Activated CD8-positive, alpha-beta memory T cell treated with anti-CD3 and anti-CD28 coated beads for 24 hours (primary cell): Measurements from ENCODE around the gene SUPT6H.
A peak's percentile ranks its signal among the peaks of the same experiment; 100 is the strongest.

Experiments
- DNase-seq: peaks from one replicate; pipeline ENCODE4 v3.0.0-alpha.2; 2020

The SUPT6H gene

GRCh38 chr17:28740406-28741357, 78.7 kb downstream of the SUPT6H start:
- no peak for DNase-seq

GRCh38 chr17:28741358-28742349, 79.6 kb downstream of the SUPT6H start:
- no peak for DNase-seq

GRCh38 chr17:28743243-28744103, 81.5 kb downstream of the SUPT6H start, which contains the start of gene TRAF4:
Gene TRAF4, plus strand, starts transcription at chr17:28744011. Its CDS starts 102 bp downstream, at chr17:28744113.
- peak; percentile 92 for DNase-seq

DNA sequence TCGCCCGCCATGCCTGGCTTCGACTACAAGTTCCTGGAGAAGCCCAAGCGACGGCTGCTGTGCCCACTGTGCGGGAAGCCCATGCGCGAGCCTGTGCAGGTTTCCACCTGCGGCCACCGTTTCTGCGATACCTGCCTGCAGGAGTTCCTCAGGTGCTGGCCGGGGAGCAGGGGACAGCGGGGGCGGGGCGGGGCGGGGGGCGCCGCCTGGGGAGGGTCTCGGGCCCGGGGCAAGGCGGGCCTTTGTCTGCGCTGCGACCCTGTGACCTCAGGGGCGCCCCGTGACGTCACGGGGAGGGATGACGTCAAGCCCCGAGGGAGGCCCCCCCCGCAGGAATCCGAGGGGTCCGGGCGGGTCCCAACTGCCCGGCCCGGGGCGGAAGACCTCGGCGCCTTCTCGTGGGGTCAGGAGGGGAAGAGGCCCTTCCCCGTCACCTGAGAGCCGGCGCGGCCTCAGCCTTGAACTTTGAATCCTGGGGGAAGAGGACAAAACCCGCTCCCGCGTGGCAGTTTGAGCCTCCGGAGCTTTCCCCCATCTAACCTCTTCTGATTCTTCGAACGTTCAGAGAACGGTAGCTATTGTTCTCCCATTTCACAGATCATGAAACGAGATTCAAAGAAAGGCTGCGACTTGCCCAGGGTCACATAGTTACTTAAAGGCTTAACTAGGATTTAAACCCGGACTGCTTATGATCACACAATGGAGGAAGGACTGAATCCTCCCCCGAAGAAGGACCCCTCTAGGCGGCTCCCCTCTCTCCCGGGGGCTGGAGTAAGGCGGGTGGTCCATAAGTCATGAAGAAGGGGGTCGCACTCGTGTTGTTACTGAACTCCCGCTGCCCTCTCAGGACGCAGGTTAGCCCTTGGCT, 82.3 kb downstream of the SUPT6H start:
- peak; percentile 92 for DNase-seq

- peak; percentile 77 for DNase-seq
Observed at GRCh38 chr17:28744972-28745785, 83.2 kb downstream of the SUPT6H start.

DNA sequence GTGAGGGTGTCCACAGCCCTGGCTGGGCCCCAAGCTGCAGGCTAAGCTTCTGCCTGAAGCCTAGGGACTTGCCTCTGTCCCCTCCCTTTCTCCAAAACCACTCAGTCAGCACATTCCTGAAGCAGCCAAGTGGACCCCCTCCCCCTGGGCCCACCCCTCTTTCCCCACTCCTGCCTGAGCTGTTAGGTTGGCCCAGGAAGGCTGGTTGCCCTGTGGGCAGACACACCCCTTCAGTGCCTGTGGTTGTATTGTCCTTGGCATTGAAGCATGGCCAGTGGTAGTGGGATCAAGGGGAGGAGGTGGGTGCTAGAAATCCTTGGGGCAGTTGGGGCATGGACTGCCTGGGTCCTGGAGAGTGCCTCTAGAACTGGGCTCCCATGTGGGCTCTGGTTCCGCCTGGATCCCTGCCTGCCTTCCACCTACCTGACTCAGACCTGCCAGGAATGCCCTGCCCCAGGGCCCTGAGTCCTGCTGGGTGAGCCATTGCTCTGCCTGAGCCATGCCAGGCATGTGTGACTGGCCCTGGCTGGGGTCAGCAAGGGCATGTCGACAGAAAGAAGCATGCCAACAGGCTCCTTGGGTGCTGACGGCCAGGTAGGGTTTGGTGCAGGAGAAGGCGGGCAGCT, 83.9 kb downstream of the SUPT6H start:
- no peak for DNase-seq

DNA sequence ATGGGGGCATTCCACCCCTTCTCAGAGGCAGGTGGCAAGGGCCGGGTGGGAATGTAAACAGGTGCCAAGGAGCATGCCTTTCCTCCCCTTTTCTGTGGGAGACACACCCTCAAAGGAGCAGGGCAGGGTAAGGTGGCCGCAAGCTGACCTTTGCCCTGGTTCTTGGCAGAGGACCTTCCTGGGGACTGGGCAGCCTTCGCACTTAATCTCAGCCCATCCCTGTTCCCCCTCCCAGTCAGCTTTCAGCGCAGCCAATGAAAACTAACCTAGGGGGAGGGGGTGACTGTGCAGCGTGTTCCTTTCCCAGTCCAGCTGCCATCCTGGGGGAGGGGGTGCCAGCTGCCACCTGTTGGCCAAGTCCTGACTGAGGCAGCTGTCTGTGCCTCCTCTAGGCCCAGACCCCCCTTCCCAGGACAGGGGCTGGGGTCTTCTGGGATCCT, 84.6 kb downstream of the SUPT6H start:
- no peak for DNase-seq

DNA sequence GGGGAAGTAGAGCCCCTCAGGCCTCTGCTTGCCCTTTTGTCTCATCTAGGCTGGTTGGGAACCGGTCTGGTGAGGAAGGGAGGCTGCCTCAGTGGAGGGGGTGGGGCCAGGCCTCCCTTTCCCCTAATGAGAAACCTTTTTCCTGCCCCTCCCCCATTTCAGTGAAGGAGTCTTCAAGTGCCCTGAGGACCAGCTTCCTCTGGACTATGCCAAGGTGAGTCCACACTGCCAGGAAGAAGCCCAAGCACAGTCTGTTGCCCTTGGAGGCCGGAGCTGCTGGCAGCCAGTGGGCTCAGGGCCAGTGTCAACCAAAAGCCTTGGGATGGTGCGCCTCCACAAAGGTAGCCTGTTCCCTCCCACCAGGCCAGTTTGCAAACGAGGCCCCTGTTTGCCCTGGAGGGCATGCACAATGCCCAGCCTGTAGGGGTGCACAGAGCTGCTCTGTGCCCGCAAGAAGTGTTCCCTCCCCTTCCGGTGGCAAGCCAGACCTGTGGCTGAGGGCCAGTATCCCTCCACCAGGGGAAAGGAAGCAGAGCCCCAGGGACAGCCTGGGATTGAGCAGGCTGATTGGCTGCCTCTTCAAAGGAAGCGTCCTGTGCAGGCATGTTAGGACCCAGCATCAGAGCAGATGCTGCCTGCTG, 85.2 kb downstream of the SUPT6H start:
- no peak for DNase-seq

DNA sequence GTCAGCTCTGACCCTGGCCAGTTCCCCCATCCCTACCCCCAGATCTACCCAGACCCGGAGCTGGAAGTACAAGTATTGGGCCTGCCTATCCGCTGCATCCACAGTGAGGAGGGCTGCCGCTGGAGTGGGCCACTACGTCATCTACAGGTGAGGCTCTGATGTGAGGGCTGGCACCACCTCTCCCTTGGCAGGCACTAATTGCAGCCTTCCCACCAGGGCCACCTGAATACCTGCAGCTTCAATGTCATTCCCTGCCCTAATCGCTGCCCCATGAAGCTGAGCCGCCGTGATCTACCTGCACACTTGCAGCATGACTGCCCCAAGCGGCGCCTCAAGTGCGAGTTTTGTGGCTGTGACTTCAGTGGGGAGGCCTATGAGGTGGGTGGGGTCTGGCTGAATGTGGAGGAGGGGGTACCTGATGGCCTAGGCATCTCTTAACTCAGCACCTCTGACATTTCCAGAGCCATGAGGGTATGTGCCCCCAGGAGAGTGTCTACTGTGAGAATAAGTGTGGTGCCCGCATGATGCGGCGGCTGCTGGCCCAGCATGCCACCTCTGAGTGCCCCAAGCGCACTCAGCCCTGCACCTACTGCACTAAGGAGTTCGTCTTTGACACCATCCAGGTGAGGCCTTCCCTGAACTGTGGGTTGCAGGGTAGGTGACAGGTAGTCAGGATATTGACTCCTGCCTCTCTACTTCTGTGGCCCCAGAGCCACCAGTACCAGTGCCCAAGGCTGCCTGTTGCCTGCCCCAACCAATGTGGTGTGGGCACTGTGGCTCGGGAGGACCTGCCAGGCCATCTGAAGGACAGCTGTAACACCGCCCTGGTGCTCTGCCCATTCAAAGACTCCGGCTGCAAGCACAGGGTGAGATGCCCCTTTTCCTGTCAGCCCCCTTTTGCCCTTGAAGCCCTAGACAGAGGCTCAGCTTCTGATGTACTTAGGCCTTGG, 86.1 kb downstream of the SUPT6H start:
- no peak for DNase-seq

- DNase-seq: no peak
Observed at GRCh38 chr17:28748852-28749515, 87.0 kb downstream of the SUPT6H start.

DNA sequence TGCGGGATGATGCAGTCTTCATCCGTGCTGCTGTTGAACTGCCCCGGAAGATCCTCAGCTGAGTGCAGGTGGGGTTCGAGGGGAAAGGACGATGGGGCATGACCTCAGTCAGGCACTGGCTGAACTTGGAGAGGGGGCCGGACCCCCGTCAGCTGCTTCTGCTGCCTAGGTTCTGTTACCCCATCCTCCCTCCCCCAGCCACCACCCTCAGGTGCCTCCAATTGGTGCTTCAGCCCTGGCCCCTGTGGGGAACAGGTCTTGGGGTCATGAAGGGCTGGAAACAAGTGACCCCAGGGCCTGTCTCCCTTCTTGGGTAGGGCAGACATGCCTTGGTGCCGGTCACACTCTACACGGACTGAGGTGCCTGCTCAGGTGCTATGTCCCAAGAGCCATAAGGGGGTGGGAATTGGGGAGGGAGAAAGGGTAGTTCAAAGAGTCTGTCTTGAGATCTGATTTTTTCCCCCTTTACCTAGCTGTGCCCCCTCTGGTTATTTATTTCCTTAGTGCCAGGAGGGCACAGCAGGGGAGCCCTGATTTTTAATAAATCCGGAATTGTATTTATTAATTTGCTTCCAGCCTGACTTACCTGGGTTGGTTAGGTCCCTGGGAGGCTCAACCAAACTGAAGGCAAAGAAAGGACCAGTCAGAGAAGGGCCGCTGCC, 87.6 kb downstream of the SUPT6H start:
- no peak for DNase-seq

GRCh38 chr17:28750178-28751047, 88.4 kb downstream of the SUPT6H start:
- peak; percentile 93 for DNase-seq

DNA sequence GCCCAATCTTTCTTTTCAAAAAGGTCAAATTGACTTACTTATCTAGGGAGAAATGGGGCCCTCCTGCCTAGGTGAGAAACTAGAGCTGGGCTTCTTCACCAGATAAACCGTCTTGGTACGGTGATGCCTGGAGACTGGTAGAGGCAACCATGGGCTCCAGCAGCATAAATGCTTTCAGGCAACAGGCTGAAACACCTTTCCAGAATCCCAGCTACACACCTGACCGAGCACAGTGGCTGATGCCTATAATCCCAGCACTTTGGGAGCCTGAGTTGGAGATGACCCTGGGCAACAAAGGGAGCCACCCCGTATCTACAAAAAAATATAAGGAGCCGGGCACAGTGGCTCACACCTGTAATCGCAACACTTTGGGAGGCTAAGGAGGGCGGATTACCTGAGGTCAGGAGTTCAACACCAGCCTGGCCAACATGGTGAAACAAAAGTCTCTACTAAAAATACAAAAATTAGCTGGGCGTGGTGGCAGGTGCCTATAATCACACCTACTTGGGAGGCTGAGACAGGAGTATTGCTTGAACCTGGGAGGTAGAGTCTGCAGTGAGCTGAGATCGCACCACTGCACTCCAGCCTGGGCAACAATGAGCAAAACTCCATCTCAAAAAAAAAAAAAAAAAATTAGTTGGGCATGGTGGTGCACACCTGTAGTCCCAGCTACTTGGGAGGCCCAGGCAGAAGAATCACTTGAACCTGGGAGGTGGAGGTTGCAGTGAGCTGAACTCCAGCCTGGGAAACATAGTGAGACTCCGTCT, 89.8 kb downstream of the SUPT6H start:
- DNase-seq: no peak
